ENCODE data around the gene BSN. TPM values are rescaled to one million over a fixed set of nuclear protein-coding genes. Genes with fewer than 3 reads are reported as not detected.
A peak's percentile ranks its signal among the peaks of the same experiment; 100 is the strongest.

BSN gene
- total RNA-seq, 1 donor from 2014 or later = 0.55 TPM

DNA sequence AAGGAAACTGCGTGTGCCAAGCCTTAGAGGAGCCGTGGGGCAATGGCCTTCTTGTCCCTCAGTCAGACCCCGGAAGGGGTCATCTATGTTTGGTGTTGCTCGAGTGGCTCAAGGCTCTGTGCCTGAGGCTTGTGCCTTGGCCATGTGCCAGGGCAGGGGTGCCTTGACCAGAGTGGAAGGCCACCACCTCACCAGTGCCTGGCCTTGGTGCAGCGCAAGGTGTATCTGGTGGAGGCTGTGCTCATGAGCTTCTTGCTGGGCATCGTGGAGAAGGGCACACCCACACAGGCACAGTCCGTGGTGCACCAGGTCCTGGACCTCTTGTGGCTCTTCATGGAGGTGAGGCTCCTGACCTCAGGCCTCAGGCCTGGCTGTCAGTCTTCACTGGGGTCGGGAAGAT is 145.7 kb downstream of the BSN start:
- Histone ChIP-seq H3K4me3 (no peak overlapping the region), H3K27me3 (ENCODE audit: low read depth) (no peaks in the 10 kb centered on the region), H3K27ac (replicated peaks) (no peak overlapping the region), H3K4me1 (peaks cover 41% of the 10 kb centered on the region), H3K36me3 (peaks cover 63% of the 10 kb centered on the region), H3K9me3 (replicated peaks) (no peaks in the 10 kb centered on the region)
- DNase-seq = no peak
- intact Hi-C loops (cut with micrococcal nuclease) = no loop called here
- TF ChIP-seq, protein P1, sequence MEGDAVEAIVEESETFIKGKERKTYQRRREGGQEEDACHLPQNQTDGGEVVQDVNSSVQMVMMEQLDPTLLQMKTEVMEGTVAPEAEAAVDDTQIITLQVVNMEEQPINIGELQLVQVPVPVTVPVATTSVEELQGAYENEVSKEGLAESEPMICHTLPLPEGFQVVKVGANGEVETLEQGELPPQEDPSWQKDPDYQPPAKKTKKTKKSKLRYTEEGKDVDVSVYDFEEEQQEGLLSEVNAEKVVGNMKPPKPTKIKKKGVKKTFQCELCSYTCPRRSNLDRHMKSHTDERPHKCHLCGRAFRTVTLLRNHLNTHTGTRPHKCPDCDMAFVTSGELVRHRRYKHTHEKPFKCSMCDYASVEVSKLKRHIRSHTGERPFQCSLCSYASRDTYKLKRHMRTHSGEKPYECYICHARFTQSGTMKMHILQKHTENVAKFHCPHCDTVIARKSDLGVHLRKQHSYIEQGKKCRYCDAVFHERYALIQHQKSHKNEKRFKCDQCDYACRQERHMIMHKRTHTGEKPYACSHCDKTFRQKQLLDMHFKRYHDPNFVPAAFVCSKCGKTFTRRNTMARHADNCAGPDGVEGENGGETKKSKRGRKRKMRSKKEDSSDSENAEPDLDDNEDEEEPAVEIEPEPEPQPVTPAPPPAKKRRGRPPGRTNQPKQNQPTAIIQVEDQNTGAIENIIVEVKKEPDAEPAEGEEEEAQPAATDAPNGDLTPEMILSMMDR (IDR thresholded peaks at IDR 0.05; ENCODE audit: borderline replicate concordance) = no peak

DNA sequence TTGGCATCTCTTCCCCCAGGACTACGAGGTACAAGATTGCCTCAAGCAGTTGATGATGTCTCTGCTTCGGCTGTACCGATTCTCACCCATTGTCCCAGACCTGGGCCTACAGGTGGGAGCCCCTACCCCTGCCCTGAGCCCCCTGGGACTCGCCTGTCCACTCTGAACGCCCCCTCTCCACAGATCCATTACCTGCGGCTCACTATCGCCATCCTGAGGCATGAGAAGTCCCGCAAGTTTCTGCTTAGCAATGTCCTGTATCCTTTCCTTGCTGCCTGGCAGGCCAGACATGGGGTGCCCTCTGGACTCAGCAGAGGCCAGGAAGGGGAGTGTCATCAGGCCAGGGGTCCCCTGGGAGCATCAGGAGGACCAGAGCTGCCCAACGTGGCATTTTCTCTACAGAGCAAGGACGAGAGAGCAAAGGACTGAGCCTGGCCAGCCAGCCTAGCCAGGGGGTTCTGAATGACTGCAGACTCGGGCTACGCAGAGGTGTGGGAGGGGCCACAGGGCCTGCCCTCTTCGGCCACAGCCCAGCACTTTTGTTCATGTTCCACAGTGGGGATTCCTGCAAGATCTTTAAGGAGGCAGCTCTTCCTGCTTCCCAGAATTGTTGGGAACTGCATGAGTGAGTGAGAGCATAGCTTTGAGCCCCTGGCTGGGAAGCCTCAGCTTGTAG is 146.3 kb downstream of the BSN start:
- intact Hi-C loops (cut with micrococcal nuclease) = no loop called here
- TF ChIP-seq, protein P1 (IDR thresholded peaks at IDR 0.05; ENCODE audit: borderline replicate concordance) = no peak
- H3K27me3 ChIP-seq (ENCODE audit: low read depth) = no peaks in the 10 kb centered on the region
- no peak for DNase-seq
- no peaks in the 10 kb centered on the region for H3K9me3 ChIP-seq (replicated peaks)
- no peak overlapping the region for H3K4me3 ChIP-seq
- H3K36me3 ChIP-seq = peaks cover 69% of the 10 kb centered on the region
- H3K4me1 ChIP-seq = peaks cover 36% of the 10 kb centered on the region
- H3K27ac ChIP-seq (replicated peaks) = no peak overlapping the region

DNA sequence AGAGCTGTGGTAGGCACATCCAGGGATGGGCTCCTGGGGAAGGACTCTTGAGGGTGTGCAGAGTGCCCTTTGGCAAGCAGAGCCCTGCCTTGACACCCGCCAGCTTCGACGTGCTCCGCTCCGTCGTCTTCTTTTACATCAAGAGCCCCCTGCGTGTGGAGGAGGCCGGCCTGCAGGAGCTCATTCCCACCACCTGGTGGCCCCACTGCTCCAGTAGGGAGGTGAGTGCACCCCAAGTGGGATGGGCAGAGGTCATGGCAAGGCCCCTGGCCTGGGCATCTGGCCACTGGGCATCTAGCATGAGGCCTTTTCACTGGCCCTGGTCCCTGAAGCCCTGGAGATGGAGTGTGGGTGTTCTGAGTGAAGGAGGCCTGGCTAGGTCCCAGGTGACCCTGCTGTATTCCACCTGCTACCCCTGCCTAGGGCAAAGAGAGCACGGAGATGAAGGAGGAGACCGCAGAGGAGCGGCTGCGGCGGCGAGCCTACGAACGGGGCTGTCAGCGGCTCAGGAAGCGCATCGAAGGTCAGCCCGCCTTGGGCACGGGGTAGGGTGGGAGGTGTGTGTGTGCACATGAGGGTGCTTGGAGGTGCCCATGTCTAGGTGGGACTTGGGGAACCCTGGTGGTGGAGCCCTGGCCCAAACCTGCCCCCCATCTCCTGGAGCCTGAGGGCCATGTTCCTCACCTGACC is 147.3 kb downstream of the BSN start:
- Histone ChIP-seq H3K4me3 (no peak overlapping the region), H3K9me3 (replicated peaks) (no peaks in the 10 kb centered on the region), H3K27ac (replicated peaks) (no peak overlapping the region), H3K4me1 (peaks cover 31% of the 10 kb centered on the region), H3K27me3 (ENCODE audit: low read depth) (no peaks in the 10 kb centered on the region), H3K36me3 (peaks cover 77% of the 10 kb centered on the region)
- TF ChIP-seq, protein P1 (IDR thresholded peaks at IDR 0.05; ENCODE audit: borderline replicate concordance) = peak; percentile 46
- no peak for DNase-seq
- intact Hi-C loops (cut with micrococcal nuclease) = no loop called here

DNA sequence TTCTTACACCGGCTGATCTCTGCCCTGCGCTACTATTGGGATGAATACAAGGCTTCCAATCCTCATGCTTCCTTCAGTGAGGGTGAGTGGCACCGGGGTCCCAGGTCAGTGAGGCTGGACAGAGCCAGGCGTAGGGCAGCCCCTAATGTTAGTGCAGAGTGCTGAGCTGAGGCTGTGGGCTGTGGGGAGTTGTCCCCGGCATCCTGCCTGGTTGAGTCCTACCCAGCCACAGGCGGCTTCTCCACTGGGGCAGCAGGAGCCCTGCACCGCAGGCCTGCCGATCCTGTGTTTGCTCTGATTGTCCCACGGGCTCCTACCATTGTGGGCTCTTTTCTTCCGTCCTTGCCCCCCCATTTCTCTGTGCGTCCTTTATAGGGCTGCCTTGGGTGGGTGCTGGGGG is 148.4 kb downstream of the BSN start:
- DNase-seq = no peak
- Histone ChIP-seq H3K27ac (replicated peaks) (no peak overlapping the region), H3K4me3 (no peak overlapping the region), H3K36me3 (peaks cover 77% of the 10 kb centered on the region), H3K4me1 (peaks cover 26% of the 10 kb centered on the region), H3K9me3 (replicated peaks) (no peaks in the 10 kb centered on the region), H3K27me3 (ENCODE audit: low read depth) (no peaks in the 10 kb centered on the region)
- intact Hi-C loops (cut with micrococcal nuclease) = no loop called here
- TF ChIP-seq, protein P1 (IDR thresholded peaks at IDR 0.05; ENCODE audit: borderline replicate concordance) = no peak

DNA sequence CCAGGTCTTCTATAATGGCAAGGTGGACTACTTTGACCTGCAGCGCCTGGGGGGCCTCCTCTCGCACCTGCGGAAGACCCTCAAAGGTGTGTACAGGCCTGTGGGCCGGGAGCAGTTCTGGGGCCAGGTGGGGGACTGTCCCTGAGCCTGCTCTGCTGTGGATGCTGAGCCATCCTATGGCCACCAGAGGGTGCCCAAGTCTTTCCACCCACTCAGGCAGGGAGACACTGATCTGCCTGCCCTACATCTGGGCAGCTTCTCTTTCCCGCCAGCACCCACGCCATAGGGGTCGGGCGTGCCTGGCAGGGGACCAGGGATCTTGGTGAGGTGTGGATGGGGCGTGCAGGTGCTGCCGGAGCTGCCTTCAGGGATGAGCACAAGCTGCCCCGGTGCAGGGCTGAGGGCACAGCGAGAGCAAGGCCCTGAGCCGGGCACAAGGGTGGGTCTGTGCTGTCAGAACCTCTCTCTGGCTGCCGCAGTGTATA is 149.2 kb downstream of the BSN start:
- Histone ChIP-seq H3K4me1 (peaks cover 26% of the 10 kb centered on the region), H3K27me3 (ENCODE audit: low read depth) (no peaks in the 10 kb centered on the region), H3K9me3 (replicated peaks) (no peaks in the 10 kb centered on the region), H3K36me3 (peaks cover 69% of the 10 kb centered on the region), H3K27ac (replicated peaks) (no peak overlapping the region), H3K4me3 (no peak overlapping the region)
- intact Hi-C loops (cut with micrococcal nuclease) = no loop called here
- TF ChIP-seq, protein P1 (IDR thresholded peaks at IDR 0.05; ENCODE audit: borderline replicate concordance) = peak; percentile 84
- peak; percentile 40 for DNase-seq

All from left ventricle myocardium inferior (tissue), 1 donor.